CD4-positive, alpha-beta T cell (primary cell): ENCODE measurements around the gene ZBTB33. TPM values are rescaled to one million over a fixed set of nuclear protein-coding genes. Genes with fewer than 3 reads are reported as not detected.

ENCODE experiments used
- ATAC-seq: fragments of 200-7000 bp; cut with Tn5 transposase; one replicate; pipeline ENCODE4 v1.10.0; 2022; ENCODE audit warnings: mild to moderate bottlenecking; ENCODE audit not compliant: poor library complexity
- CTCF ChIA-PET: fragments of 350-600 bp; sonication (Branson Sonifier 250); formaldehyde crosslinking; loops from one replicate; lab custom pipeline; 2021; ENCODE audit warnings: antibody characterized with exemption, inconsistent platforms; lab: Charles Lee
- POLR2A ChIA-PET: fragments of 350-600 bp; sonication (Branson Sonifier 250); formaldehyde crosslinking; loops from one replicate; lab custom pipeline; 2021; ENCODE audit warnings: antibody characterized with exemption, inconsistent platforms; lab: Charles Lee
- DNase-seq, 14 experiments: peaks; one replicate each; pipeline ENCODE4 v3.0.0-alpha.2; 2013 to 2020; ENCODE audit warnings: mixed read lengths in 2 of 14
- H3K27ac ChIP-seq, 2 donors: one replicate each; pipeline versions ENCODE4 v1.5.1 to v1.7.0; 2013; ENCODE audit warnings: low read length in 2 of 2, low read depth in 1 of 2, mild to moderate bottlenecking in 1 of 2
- H3K27me3 ChIP-seq, 2 experiments: 1 replicate in 1 of 2; 2 replicates in 1 of 2; pipeline versions ENCODE4 v1.6.1 to v1.7.0; 2013; ENCODE audit warnings: low read length in 2 of 2, control low read depth in 1 of 2, mild to moderate bottlenecking in 1 of 2, moderate library complexity in 1 of 2; ENCODE audit not compliant: insufficient read depth in 2 of 2, control insufficient read depth in 1 of 2
- H3K36me3 ChIP-seq: one replicate; pipeline ENCODE4 v1.6.1; 2013; ENCODE audit warnings: low read length, control low read depth; ENCODE audit not compliant: insufficient read depth
- H3K4me1 ChIP-seq: one replicate; pipeline ENCODE4 v1.6.1; 2013; ENCODE audit warnings: low read length, control low read depth; ENCODE audit not compliant: insufficient read depth
- H3K4me3 ChIP-seq: one replicate; pipeline ENCODE4 v1.5.1; 2013; ENCODE audit warnings: mild to moderate bottlenecking, low read length, moderate library complexity
- H3K9me3 ChIP-seq, 2 experiments: 1 replicate in 1 of 2; 2 replicates in 1 of 2; pipeline versions ENCODE4 v1.6.1 to v1.7.0; 2013; ENCODE audit warnings: low read length in 2 of 2, mild to moderate bottlenecking in 2 of 2, control low read depth in 1 of 2, moderate library complexity in 1 of 2; ENCODE audit not compliant: control insufficient read depth in 1 of 2, insufficient read depth in 1 of 2
- H3K27ac Mint-ChIP-seq: one replicate; pipeline ENCODE4 v1.8.0; 2020; ENCODE audit warnings: mixed read lengths
- H3K27me3 Mint-ChIP-seq: one replicate; pipeline ENCODE4 v1.8.0; 2021; ENCODE audit warnings: mixed read lengths
- H3K36me3 Mint-ChIP-seq: one replicate; pipeline ENCODE4 v1.8.0; 2021; ENCODE audit warnings: low read depth, mixed read lengths
- H3K4me1 Mint-ChIP-seq: one replicate; pipeline ENCODE4 v1.8.0; 2021; ENCODE audit warnings: low read depth, mixed read lengths
- H3K4me3 Mint-ChIP-seq: one replicate; pipeline ENCODE4 v1.8.0; 2020; ENCODE audit warnings: mild to moderate bottlenecking, mixed read lengths
- H3K9me3 Mint-ChIP-seq: one replicate; pipeline ENCODE4 v1.8.0; 2020; ENCODE audit warnings: mixed read lengths
- intact Hi-C, 2 experiments: fragments of 100-400 bp; cut with DNase I in 1 of 2; cut with micrococcal nuclease in 1 of 2; formaldehyde crosslinking; loops; one replicate each; pipeline versions ENCODE4 v1.15.1 to v1.9.0; 2023 to 2025; cut with DNase I, micrococcal nuclease
- total RNA-seq, 174 experiments: library from RNA in 2 of 174; stranded (reverse) in 2 of 174; gene quantifications; one replicate each; pipeline ENCODE4 v1.2.3 and lab custom pipeline; 2021 to 2026
- TF ChIP-seq, protein P1 (sequence below): fragments of 200-600 bp; IDR thresholded peaks from one replicate; pipeline ENCODE4 v1.8.0; 2022; ENCODE audit warnings: antibody characterized with exemption, mild to moderate bottlenecking

Gene ZBTB33
- total RNA-seq, 2 experiments from 2014 or later: 31.6 to 32.7 TPM

DNA sequence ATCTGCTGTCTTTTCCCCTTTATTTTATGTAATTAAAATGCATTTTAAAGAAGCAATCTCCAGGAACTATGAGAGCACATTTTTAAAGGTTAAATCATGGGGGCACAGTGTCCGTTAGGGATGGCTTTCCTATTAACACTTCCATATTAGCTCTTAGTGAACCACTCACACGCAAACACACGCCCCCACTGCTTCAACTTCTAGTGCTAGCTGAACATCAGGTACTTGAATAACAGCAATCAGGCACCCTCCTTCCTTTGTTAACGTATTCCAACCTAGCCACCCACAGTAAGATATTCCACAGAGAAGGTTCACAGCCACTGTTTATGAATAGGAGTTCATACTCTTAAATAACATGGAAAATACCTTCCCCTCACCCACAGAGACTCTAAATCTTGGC is 51.3 kb downstream of the ZBTB33 start:
- ATAC-seq (no peak), DNase-seq (no peak)
- Mint-ChIP-seq H3K4me3 (no peak overlapping the region), H3K27me3 (peaks cover 4% of the 10 kb centered on the region), H3K9me3 (no peaks in the 10 kb centered on the region), H3K27ac (no peak overlapping the region), H3K4me1 (peaks cover 20% of the 10 kb centered on the region), H3K36me3 (no peaks in the 10 kb centered on the region)
- H3K4me1 ChIP-seq: peaks cover 13% of the 10 kb centered on the region
- no peaks in the 10 kb centered on the region for H3K36me3 ChIP-seq
- CTCF ChIA-PET: interaction anchor here (1.2 to 1.4 kb wide), 2 partner anchors 10 to 51 kb away, joined by 3 to 4 read pairs; partner anchors contain the start of gene ZBTB33
- H3K9me3 ChIP-seq: no peaks in the 10 kb centered on the region
- no peak overlapping the region for H3K4me3 ChIP-seq
- intact Hi-C loops: no loop called here
- no peaks in the 10 kb centered on the region for H3K27me3 ChIP-seq
- POLR2A ChIA-PET: interaction anchor here (1.8 to 2.0 kb wide), 2 partner anchors 33 to 51 kb away, joined by 6 to 10 read pairs; partner anchors contain the start of gene ZBTB33
- TF ChIP-seq, protein P1, sequence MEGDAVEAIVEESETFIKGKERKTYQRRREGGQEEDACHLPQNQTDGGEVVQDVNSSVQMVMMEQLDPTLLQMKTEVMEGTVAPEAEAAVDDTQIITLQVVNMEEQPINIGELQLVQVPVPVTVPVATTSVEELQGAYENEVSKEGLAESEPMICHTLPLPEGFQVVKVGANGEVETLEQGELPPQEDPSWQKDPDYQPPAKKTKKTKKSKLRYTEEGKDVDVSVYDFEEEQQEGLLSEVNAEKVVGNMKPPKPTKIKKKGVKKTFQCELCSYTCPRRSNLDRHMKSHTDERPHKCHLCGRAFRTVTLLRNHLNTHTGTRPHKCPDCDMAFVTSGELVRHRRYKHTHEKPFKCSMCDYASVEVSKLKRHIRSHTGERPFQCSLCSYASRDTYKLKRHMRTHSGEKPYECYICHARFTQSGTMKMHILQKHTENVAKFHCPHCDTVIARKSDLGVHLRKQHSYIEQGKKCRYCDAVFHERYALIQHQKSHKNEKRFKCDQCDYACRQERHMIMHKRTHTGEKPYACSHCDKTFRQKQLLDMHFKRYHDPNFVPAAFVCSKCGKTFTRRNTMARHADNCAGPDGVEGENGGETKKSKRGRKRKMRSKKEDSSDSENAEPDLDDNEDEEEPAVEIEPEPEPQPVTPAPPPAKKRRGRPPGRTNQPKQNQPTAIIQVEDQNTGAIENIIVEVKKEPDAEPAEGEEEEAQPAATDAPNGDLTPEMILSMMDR: no peak
- H3K27ac ChIP-seq: no peak overlapping the region

DNA sequence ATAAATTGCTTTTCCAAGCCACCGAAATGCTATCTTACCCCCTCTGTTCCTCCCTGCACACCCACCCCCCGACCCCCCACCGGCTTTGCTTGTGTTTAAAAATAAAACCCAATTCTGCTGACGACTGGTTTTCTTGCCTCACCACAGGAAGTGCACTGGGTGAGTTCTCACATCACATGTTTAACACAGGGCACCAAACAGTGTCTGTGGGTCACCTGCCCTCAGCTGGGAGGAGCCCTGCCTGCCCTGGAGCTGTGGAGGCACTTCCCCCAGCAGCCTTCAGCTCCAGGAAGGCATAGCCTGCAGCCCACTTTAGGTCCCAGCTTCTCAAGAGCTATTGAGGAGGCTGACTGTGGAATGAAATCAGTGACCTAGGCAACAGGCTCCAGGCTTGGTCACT is 51.8 kb downstream of the ZBTB33 start:
- peak; percentile 95 for ATAC-seq
- no peaks in the 10 kb centered on the region for H3K27me3 ChIP-seq
- no peak overlapping the region for H3K27ac ChIP-seq
- H3K36me3 ChIP-seq: no peaks in the 10 kb centered on the region
- Mint-ChIP-seq H3K4me3 (no peak overlapping the region), H3K27me3 (peaks cover 6% of the 10 kb centered on the region), H3K27ac (no peak overlapping the region), H3K36me3 (no peaks in the 10 kb centered on the region), H3K9me3 (no peaks in the 10 kb centered on the region), H3K4me1 (peaks cover 22% of the 10 kb centered on the region)
- H3K4me1 ChIP-seq: peaks cover 13% of the 10 kb centered on the region
- TF ChIP-seq, protein P1: no peak
- DNase-seq: peak in 12 of 14 experiments; percentile 17 to 86 (median 34)
- no peaks in the 10 kb centered on the region for H3K9me3 ChIP-seq
- POLR2A ChIA-PET: interaction anchor here (1.8 to 2.0 kb wide), 2 partner anchors 33 to 51 kb away, joined by 6 to 10 read pairs; partner anchors contain the start of gene ZBTB33
- peak overlapping the region; percentile 10 for H3K4me3 ChIP-seq
- intact Hi-C loops: no loop called here
- CTCF ChIA-PET: no interaction called here

DNA sequence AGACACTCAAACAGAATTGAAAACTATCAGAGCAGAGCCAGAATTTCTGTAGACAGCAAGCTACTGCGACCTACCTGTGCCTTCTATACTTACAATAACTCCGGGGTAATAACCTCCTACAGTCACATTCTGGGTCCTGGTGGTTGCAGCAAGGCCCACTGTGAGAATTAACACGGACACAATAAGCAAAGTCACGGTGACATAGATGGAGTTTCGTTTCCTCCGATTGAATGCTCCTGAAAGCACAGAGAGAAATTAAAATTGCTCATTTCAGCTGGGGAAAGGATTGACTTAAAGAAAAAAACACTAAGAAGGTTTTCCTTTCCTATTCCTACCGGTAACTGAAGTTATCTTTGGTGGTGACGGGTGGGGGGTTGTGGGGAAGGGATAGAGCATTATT is 53.6 kb downstream of the ZBTB33 start:
- no peak overlapping the region for H3K4me3 ChIP-seq
- H3K4me1 ChIP-seq: peaks cover 23% of the 10 kb centered on the region
- no peaks in the 10 kb centered on the region for H3K36me3 ChIP-seq
- TF ChIP-seq, protein P1: no peak
- no peak overlapping the region for H3K4me3 Mint-ChIP-seq
- peaks cover 4 to 7% of the 10 kb centered on the region in 2 experiments for H3K27me3 ChIP-seq
- intact Hi-C loops: no loop called here
- no peaks in the 10 kb centered on the region for H3K36me3 Mint-ChIP-seq
- no peaks in the 10 kb centered on the region for H3K9me3 Mint-ChIP-seq
- no peak overlapping the region for H3K27ac Mint-ChIP-seq
- ChIA-PET CTCF (interaction anchor here (1.0 kb wide), 1 partner anchor 54 kb away, joined by 3 read pairs; no protein-coding TSS in a partner anchor), POLR2A (no interaction called here)
- H3K27ac ChIP-seq: no peak overlapping the region
- ATAC-seq (no peak), DNase-seq (peak in 1 of 14 experiments; percentile 4)
- peaks cover 28% of the 10 kb centered on the region for H3K4me1 Mint-ChIP-seq
- peaks cover 17% of the 10 kb centered on the region for H3K27me3 Mint-ChIP-seq
- H3K9me3 ChIP-seq: no peaks in the 10 kb centered on the region
